GM19463 (cell line): ENCODE results near the gene SLC23A2.
"Not testable (repeated sequence)": the region's sequence is repeated elsewhere in the genome, so short reads cannot be mapped to it uniquely, and the experiment has no call there.

Experiments used
- ATAC-seq: cut with Tn5 transposase; IDR thresholded peaks from one replicate; pipeline ENCODE4 v1.9.1; 2021; ENCODE audit warnings: mild to moderate bottlenecking, moderate library complexity; ENCODE audit not compliant: unreplicated experiment

Gene SLC23A2

GRCh38 chr20:4853757-4854560, 147.4 kb downstream of the SLC23A2 start:
- no peak for ATAC-seq

- ATAC-seq: no peak
Measured at GRCh38 chr20:4853004-4853403, 148.3 kb downstream of the SLC23A2 start.

- ATAC-seq: no peak
Measured at GRCh38 chr20:4850960-4851359, 150.3 kb downstream of the SLC23A2 start.

- not testable (repeated sequence) for ATAC-seq
Measured at GRCh38 chr20:4848829-4849228, 152.5 kb downstream of the SLC23A2 start.

GRCh38 chr20:4848041-4848440, 153.3 kb downstream of the SLC23A2 start:
- ATAC-seq: no peak

GRCh38 chr20:4846821-4847220, 154.5 kb downstream of the SLC23A2 start:
- no peak for ATAC-seq

GRCh38 chr20:4844751-4845465, 156.4 kb downstream of the SLC23A2 start:
- ATAC-seq: no peak

- ATAC-seq: no peak
Measured at GRCh38 chr20:4844325-4844724, 157.0 kb downstream of the SLC23A2 start.

GRCh38 chr20:4840801-4841200, 160.5 kb downstream of the SLC23A2 start:
- ATAC-seq: no peak

GRCh38 chr20:4838526-4838925, 162.8 kb downstream of the SLC23A2 start:
- ATAC-seq: no peak

- ATAC-seq: no peak
Measured at GRCh38 chr20:4837760-4838159, 163.6 kb downstream of the SLC23A2 start.

- no peak for ATAC-seq
Measured at GRCh38 chr20:4836935-4837334, 164.4 kb downstream of the SLC23A2 start.

GRCh38 chr20:4836473-4836872, 164.8 kb downstream of the SLC23A2 start:
- ATAC-seq: no peak

- no peak for ATAC-seq
Measured at GRCh38 chr20:4835244-4836177, 165.8 kb downstream of the SLC23A2 start.

GRCh38 chr20:4833074-4833728, 168.1 kb downstream of the SLC23A2 start:
- ATAC-seq: no peak

- ATAC-seq: no peak
Measured at GRCh38 chr20:4832469-4832868, 168.8 kb downstream of the SLC23A2 start.

GRCh38 chr20:4830696-4831095, 170.6 kb downstream of the SLC23A2 start:
- ATAC-seq: no peak

- no peak for ATAC-seq
Measured at GRCh38 chr20:4830259-4830658, 171.1 kb downstream of the SLC23A2 start.

GRCh38 chr20:4829514-4830215, 171.6 kb downstream of the SLC23A2 start:
- ATAC-seq: no peak
